Muscle layer of colon (tissue), 2 donors: Measurements from ENCODE around the gene NIPBL.

ENCODE experiments used
- H3K27ac ChIP-seq: one replicate; pipeline ENCODE4 v1.7.0; 2013; ENCODE audit warnings: low read depth, mild to moderate bottlenecking, low read length, moderate library complexity
- H3K27me3 ChIP-seq, 2 donors: one replicate each; pipeline ENCODE4 v1.7.0; 2013; ENCODE audit warnings: low read length in 2 of 2, mild to moderate bottlenecking in 2 of 2; ENCODE audit not compliant: insufficient read depth in 2 of 2, control insufficient read depth in 1 of 2
- H3K36me3 ChIP-seq: one replicate; pipeline ENCODE4 v1.7.0; 2013; ENCODE audit warnings: mild to moderate bottlenecking, low read length; ENCODE audit not compliant: insufficient read depth
- H3K4me1 ChIP-seq: one replicate; pipeline ENCODE4 v1.7.0; 2013; ENCODE audit warnings: mild to moderate bottlenecking, low read length; ENCODE audit not compliant: insufficient read depth
- H3K4me3 ChIP-seq, 2 donors: one replicate each; pipeline ENCODE4 v1.7.0; 2013; ENCODE audit warnings: low read length in 2 of 2, low read depth in 1 of 2, mild to moderate bottlenecking in 1 of 2, moderate library complexity in 1 of 2
- H3K9ac ChIP-seq: one replicate; pipeline ENCODE4 v1.7.0; 2013; ENCODE audit warnings: low read length
- H3K9me3 ChIP-seq: one replicate; pipeline ENCODE4 v1.7.0; 2013; ENCODE audit warnings: mild to moderate bottlenecking, low read length
- donor health status: abdominal sarcoma.
- donor health status: Adenocarcinoma of cecum.

Gene NIPBL

DNA sequence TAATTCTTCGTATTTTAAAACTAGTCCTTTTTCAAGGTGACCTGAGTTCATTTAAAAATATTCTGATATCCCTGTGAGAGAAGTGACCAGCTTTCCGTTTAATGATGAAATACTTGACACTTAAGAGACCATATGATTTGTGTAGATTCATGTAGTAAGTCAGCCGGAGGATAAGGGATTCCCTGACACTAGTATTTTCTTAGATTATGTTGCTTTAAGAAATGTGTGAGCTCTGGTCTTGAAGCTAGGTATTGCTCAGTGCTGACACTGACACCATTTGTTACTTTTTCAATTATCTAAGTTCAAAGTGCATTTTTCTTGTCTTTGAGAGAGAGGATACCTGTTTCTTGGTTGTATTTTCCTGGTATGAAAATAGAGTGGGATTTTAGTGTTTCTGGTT, 4.2 kb downstream of the NIPBL start:
- H3K4me3 ChIP-seq, result no peak overlapping the region
- H3K4me1 ChIP-seq, result peaks cover 35% of the 10 kb centered on the region
- no peak overlapping the region for H3K9ac ChIP-seq
- H3K27ac ChIP-seq, result no peak overlapping the region
- H3K27me3 ChIP-seq, result no peaks in the 10 kb centered on the region
- H3K9me3 ChIP-seq, result no peaks in the 10 kb centered on the region
- peaks cover 6% of the 10 kb centered on the region for H3K36me3 ChIP-seq

DNA sequence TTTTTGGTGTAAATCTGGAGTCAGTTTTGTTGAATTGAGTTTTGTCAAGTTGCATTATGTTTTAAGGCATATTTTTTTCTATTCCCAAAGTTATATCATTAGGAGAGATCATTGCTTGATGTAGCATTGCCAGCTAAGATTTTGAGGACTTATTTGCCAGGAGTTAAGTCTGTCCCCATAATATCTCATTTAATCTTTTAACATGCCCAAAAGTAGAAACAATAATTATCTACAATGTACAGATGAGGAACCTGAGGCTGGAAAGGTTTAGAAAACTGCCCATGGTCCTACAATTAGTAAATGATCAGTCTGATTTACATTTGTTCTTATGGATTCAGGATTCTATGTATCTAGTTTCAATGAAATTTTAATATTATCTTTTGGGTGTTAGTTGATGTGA, 4.7 kb downstream of the NIPBL start:
- Histone ChIP-seq H3K4me3 (no peak overlapping the region), H3K36me3 (peaks cover 8% of the 10 kb centered on the region), H3K9me3 (no peaks in the 10 kb centered on the region), H3K27ac (no peak overlapping the region), H3K27me3 (no peaks in the 10 kb centered on the region), H3K4me1 (peaks cover 35% of the 10 kb centered on the region), H3K9ac (no peak overlapping the region)

DNA sequence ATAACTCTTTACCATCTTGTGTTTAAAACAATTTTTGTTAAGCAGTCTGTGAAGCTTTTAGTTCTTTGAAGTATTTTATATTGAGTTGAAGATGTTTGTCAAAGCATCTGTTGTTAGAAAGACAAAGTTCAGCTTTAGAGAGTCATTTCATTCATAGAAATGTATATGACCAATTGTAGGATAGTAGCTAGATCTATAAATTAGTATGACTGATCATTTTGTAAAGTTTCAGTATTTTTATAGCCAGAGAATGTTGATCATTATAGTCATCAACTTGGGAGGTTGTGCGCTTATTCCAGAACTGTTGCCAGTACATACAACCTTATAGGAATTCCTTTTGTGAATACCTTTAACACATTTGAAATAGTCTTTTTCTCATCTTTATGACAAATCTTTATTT, 5.2 kb downstream of the NIPBL start:
- H3K27me3 ChIP-seq, result no peaks in the 10 kb centered on the region
- H3K9me3 ChIP-seq, result no peaks in the 10 kb centered on the region
- H3K9ac ChIP-seq, result no peak overlapping the region
- no peak overlapping the region for H3K4me3 ChIP-seq
- peaks cover 8% of the 10 kb centered on the region for H3K36me3 ChIP-seq
- H3K27ac ChIP-seq, result no peak overlapping the region
- H3K4me1 ChIP-seq, result peaks cover 35% of the 10 kb centered on the region

DNA sequence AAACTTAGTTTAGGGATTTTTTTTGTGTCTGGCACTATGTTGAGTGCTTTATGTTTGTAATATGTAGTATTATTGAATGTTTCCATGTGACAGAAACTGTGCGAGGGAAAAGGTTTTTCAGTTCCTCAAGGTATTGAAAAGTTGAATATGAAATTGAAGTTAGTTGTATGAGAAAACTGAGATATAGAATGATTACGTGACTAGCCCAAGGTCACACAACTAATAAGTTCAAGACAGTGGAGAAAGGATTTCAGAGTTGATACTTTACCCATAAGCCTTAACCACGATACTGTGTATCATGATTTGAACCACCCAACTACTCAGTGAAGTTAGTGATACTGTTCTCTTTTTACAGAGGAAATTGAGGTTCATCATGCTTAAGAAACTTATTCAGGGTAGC, 5.7 kb downstream of the NIPBL start:
- no peak overlapping the region for H3K4me3 ChIP-seq
- H3K36me3 ChIP-seq, result peaks cover 8% of the 10 kb centered on the region
- no peak overlapping the region for H3K9ac ChIP-seq
- H3K9me3 ChIP-seq, result no peaks in the 10 kb centered on the region
- H3K27me3 ChIP-seq, result no peaks in the 10 kb centered on the region
- peaks cover 35% of the 10 kb centered on the region for H3K4me1 ChIP-seq
- H3K27ac ChIP-seq, result no peak overlapping the region

DNA sequence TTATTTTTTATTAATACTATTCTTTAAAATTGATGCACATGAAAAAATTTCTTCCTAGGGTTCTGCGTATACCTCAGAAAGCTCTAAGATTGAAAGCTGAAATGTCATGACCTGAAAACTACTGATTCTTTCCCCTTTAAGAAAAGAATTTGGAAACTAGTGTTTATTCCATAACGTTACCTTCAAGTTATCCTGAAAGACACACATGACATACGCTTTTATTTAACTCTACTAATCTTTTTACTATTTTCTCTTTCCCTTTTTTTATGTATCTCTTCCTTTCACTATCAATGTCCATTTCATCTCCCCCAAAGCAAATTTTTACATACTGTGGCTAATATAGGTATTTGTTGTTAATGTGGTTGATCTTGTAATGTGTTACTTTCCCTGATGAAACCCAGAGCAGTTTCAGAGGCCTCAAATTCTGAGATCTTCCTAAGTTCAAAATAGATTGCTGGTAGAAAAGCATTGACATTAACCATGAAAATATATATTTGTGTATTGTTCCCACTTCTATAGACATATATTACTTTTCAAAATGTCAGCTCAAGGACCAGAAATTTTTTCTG, 7.4 kb downstream of the NIPBL start:
- H3K9ac ChIP-seq, result no peak overlapping the region
- peaks cover 35% of the 10 kb centered on the region for H3K4me1 ChIP-seq
- no peaks in the 10 kb centered on the region for H3K27me3 ChIP-seq
- no peak overlapping the region for H3K4me3 ChIP-seq
- peaks cover 8% of the 10 kb centered on the region for H3K36me3 ChIP-seq
- H3K27ac ChIP-seq, result no peak overlapping the region
- H3K9me3 ChIP-seq, result no peaks in the 10 kb centered on the region

DNA sequence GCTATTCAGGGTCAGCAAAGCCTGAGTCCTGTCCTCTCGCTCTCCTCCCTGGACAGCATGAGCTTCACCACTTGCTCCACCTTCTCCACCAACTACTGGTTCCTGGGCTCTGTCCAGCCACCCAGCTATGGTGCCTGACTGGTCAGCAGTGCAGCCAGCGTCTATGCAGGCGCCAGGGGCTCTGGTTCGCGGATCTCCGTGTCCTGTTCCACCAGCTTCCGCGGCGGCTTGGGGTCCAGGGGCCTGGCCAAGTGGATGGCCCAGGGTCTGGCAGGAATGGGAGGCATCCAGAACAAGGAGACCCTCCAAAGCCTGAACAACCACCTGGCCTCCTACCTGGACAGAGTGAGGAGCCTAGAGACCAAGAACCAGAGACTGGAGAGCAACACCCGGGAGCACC, 8.6 kb downstream of the NIPBL start:
- no peaks in the 10 kb centered on the region for H3K9me3 ChIP-seq
- H3K4me1 ChIP-seq, result peaks cover 29% of the 10 kb centered on the region
- peaks cover 8% of the 10 kb centered on the region for H3K36me3 ChIP-seq

DNA sequence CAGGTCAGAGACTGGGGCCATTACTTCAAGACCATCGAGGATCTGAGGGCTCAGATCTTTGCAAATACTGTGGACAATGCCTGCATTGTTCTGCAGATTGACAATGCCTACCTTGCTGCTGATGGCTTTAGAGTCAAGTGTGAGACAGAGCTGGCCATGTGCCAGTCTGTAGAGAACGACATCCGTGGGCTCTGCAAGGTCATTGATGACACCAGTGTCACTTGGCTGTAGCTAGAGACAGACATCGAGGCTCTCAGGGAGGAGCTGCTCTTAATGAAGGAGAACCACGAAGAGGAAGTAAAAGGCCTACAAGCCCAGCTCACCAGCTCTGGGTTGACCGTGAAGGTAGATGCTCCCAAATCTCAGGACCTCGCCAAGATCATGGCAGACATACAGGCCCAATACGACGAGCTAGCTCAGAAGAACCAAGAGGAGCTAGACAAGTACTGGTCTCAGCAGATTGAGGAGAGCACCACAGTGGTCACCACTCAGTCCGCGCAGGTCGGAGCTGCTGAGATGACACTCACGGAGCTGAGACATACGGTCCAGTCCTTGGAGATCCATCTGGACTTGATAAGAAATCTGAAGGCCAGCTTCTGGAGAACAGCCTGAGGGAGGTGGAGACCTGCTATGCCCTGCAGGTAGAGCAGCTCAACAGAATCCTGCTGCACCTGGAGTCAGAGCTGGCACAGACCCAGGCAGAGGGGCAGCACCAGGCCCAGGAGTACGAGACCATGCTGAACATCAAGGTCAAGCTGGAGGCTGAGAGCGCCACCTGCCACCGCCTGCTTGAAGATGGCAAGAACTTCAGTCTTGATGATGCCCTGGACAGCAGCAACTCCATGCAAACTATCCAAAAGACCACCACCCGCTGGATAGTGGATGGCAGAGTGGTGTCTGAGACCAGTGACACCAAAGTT, 9.3 kb downstream of the NIPBL start:
- H3K9ac ChIP-seq, result no peak overlapping the region
- H3K4me3 ChIP-seq, result no peak overlapping the region
- H3K36me3 ChIP-seq, result peaks cover 8% of the 10 kb centered on the region
- H3K27me3 ChIP-seq, result no peaks in the 10 kb centered on the region
- no peaks in the 10 kb centered on the region for H3K9me3 ChIP-seq
- no peak overlapping the region for H3K27ac ChIP-seq
- peaks cover 23% of the 10 kb centered on the region for H3K4me1 ChIP-seq

More for the DNA sequence above, 8.6 kb downstream of the NIPBL start:
- no peaks in the 10 kb centered on the region for H3K27me3 ChIP-seq
- no peak overlapping the region for H3K9ac ChIP-seq
- H3K4me3 ChIP-seq, result no peak overlapping the region
- no peak overlapping the region for H3K27ac ChIP-seq

DNA sequence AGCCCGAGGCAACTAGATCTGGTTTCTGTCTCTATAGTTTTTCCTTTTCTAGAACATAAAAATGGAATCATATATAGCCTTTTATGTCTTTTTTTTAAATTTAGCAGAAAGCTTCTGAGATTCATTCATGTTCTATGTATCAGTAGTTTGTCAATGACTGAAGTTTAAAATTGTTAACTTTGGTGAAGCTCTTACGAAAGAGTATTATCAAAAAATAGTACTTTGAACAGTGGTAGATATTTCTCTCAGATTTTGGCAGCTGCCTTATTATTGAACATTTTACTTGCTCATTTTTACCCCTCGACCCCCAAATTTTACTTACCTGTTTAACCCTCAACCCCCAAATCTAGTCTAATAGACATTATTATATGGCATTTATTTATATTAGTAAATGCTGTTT, 10.2 kb downstream of the NIPBL start:
- no peak overlapping the region for H3K4me3 ChIP-seq
- peaks cover 16% of the 10 kb centered on the region for H3K4me1 ChIP-seq
- H3K36me3 ChIP-seq, result peaks cover 8% of the 10 kb centered on the region
- no peak overlapping the region for H3K27ac ChIP-seq
- H3K27me3 ChIP-seq, result no peaks in the 10 kb centered on the region
- no peak overlapping the region for H3K9ac ChIP-seq
- no peaks in the 10 kb centered on the region for H3K9me3 ChIP-seq

DNA sequence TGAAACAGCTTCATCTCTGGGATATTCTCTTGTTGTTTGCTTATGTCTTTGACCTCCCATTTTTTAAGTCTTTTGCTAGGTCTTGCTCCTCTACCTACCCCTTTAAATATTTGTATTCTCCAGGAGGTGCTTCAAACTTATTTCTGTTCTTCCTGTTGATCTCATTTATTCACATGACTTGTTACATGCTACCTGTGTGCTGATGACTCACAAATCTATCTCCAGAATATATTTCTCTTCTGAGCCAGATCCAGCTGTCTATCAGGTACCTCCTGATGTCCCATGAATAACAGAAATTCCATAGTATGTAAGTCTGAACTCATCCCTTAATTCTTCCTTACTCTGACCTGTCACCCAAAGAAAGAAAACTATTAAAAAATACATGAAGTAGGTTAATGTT, 11.0 kb downstream of the NIPBL start:
- peaks cover 9% of the 10 kb centered on the region for H3K4me1 ChIP-seq
- H3K27me3 ChIP-seq, result no peaks in the 10 kb centered on the region
- peaks cover 8% of the 10 kb centered on the region for H3K36me3 ChIP-seq
- H3K9me3 ChIP-seq, result no peaks in the 10 kb centered on the region
- H3K9ac ChIP-seq, result no peak overlapping the region
- no peak overlapping the region for H3K27ac ChIP-seq
- no peak overlapping the region for H3K4me3 ChIP-seq

DNA sequence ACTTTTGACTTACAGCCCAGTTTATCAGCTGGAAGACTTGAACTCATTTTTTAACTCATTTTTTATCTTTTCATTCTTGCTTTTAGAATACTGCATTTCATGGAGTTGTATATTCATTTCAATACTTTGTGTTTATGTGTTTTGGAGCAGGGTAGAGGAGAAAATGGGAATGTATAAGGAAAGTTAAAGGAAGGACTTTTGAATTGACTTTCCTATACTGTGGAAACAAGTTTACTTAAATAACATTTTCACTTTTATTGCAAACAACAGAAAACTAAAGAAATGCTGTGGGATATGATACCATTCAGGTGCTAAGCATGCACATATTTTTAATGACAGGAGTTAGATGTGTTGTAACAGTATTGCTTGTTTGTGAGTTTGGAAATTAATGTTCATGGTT, 11.7 kb downstream of the NIPBL start:
- Histone ChIP-seq H3K9ac (no peak overlapping the region), H3K27ac (no peak overlapping the region), H3K27me3 (no peaks in the 10 kb centered on the region), H3K4me1 (peaks cover 10% of the 10 kb centered on the region), H3K9me3 (no peaks in the 10 kb centered on the region), H3K4me3 (no peak overlapping the region), H3K36me3 (peaks cover 8% of the 10 kb centered on the region)

DNA sequence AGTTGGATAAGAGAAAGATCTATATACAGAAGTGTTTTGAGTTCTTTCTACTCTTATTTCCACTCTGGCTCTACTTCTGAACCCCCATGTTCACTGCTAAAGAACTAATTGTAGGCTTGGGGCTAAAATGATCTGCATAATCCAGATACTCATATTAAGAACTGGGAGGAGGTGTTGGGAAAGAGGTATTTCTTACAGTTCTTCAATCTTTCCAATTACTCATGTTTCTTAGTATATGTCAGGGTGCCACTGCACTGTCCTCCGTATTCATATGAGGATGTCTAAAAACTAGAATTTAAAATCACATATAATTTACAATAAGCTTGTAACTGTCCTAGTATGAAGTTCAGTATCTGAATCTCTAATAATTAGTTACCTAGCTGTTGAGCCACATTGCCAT, 12.7 kb downstream of the NIPBL start:
- H3K27ac ChIP-seq, result no peak overlapping the region
- no peak overlapping the region for H3K4me3 ChIP-seq
- H3K9ac ChIP-seq, result no peak overlapping the region
- no peaks in the 10 kb centered on the region for H3K9me3 ChIP-seq
- H3K36me3 ChIP-seq, result peaks cover 8% of the 10 kb centered on the region
- no peaks in the 10 kb centered on the region for H3K27me3 ChIP-seq
- peaks cover 11% of the 10 kb centered on the region for H3K4me1 ChIP-seq

DNA sequence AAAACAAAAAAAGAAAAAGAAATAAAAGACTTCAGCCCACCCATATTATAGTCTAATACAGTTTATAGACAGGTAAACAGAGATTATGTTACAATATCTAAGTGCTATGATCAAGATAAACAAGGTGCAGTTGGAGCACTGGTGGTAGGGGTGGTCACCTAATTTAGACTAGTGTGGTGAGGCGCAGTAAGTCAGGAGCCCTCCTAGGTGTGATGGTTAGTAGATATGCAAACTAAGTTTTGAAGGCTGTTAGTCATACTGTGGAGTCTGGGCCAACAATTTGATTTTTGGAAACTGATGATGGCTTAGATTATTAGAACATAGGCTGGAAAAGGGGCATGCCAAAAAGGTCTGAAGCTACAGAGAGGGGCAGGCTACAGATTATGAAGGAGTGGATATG, 14.7 kb downstream of the NIPBL start:
- Histone ChIP-seq H3K27me3 (no peaks in the 10 kb centered on the region), H3K27ac (no peak overlapping the region), H3K4me3 (no peak overlapping the region), H3K36me3 (no peaks in the 10 kb centered on the region), H3K4me1 (peaks cover 16% of the 10 kb centered on the region), H3K9ac (no peak overlapping the region), H3K9me3 (no peaks in the 10 kb centered on the region)
